Measurements from ENCODE around the gene CD22. TPM values are rescaled to one million over a fixed set of nuclear protein-coding genes. Genes with fewer than 3 reads are reported as not detected.

CD22 gene
- total and polyA plus RNA-seq, 2 of the 4 experiments (the other 2 are of a cell fraction): 0.18 to 0.22 TPM

GRCh38 chr19:35389192-35389861 is 60.3 kb downstream of the CD22 start:
- dilution Hi-C loops (cut with HindIII; ENCODE audit: low sequenced_read_pairs, unreplicated experiment) (no loop called here), in situ Hi-C loops (cut with MboI; ENCODE audit: low sequenced_read_pairs) (no loop called here), intact Hi-C loops (cut with micrococcal nuclease) (no loop called here)
- no peak overlapping the region for H3K23ac ChIP-seq (ENCODE audit: low read depth, low read length)
- TF ChIP-seq MAZ (IDR thresholded peaks at IDR 0.05; ENCODE audit: borderline replicate concordance, low read depth, low read length) (no peak), CEBPB (IDR thresholded peaks at IDR 0.05; ENCODE audit: low read depth, low read length) (no peak), MAFK (IDR thresholded peaks at IDR 0.05; ENCODE audit: low read depth, low read length) (no peak), CHD1 (IDR thresholded peaks at IDR 0.05; ENCODE audit: low read depth, low read length) (no peak), RFX5 (IDR thresholded peaks at IDR 0.05; ENCODE audit: low read depth, low read length) (no peak), RCOR1 (IDR thresholded peaks at IDR 0.05; ENCODE audit: insufficient replicate concordance, low read length) (no peak), MXI1 (IDR thresholded peaks at IDR 0.05; ENCODE audit: borderline replicate concordance, low read depth, low read length) (no peak), FOS (IDR thresholded peaks at IDR 0.05; ENCODE audit: low read depth, low read length) (no peak), POLR2A (IDR thresholded peaks at IDR 0.05; ENCODE audit: low read depth, low read length) (no peak), BHLHE40 (IDR thresholded peaks at IDR 0.05; ENCODE audit: low read depth, low read length) (no peak), SMC3 (IDR thresholded peaks at IDR 0.05; ENCODE audit: low read depth, low read length) (no peak), USF2 (IDR thresholded peaks at IDR 0.05; ENCODE audit: low read depth, low read length) (no peak), ELK1 (IDR thresholded peaks at IDR 0.05; ENCODE audit: borderline replicate concordance, low read depth, low read length) (no peak), NFE2L2 (IDR thresholded peaks at IDR 0.05; ENCODE audit: low read depth, low read length) (no peak), RAD21 (IDR thresholded peaks at IDR 0.05; ENCODE audit: low read length) (no peak), CTCF (conservative IDR thresholded peaks at IDR 0.05; ENCODE audit: low read depth, low read length) (no peak)
- H3K4ac ChIP-seq (ENCODE audit: low read depth, low read length): no peak overlapping the region
- H4K8ac ChIP-seq (ENCODE audit: low read depth in 2 of 2, low read length in 2 of 2): no peak overlapping the region
- no peaks in the 10 kb centered on the region for H3K9me1 ChIP-seq (ENCODE audit: insufficient read depth, low read length)
- no peak overlapping the region for H2AFZ ChIP-seq (replicated peaks; ENCODE audit: low read length, poor library complexity)
- no TSS peak for BruUV-seq (replicated peaks)
- 19% methylated on average over 4 of the region's 6 CpGs; no CpG with 5 or more reads in 1 of the 2 experiments for WGBS, 2 experiments (ENCODE audit: extremely low coverage in 2 of 2, insufficient read length in 1 of 2)
- no peaks in the 10 kb centered on the region for H3K9me3 ChIP-seq (ENCODE audit: control insufficient read depth, insufficient read depth, low read length)
- ATAC-seq (ENCODE audit: low read depth) (no peak), DNase-seq (no peak)
- H3K27me3 ChIP-seq (ENCODE audit: control insufficient read depth, insufficient read depth, low read length): 0 out of 2 replicates have a peak, but pooled peaks cover 2% of the 10 kb centered on the region
- H4K5ac ChIP-seq (ENCODE audit: low read depth, low read length): no peak overlapping the region
- no peak overlapping the region for H3K56ac ChIP-seq (ENCODE audit: extremely low read depth, insufficient read depth, low read length)
- H4K20me1 ChIP-seq (ENCODE audit: insufficient read depth, low read length): no peaks in the 10 kb centered on the region
- no peak overlapping the region for H2BK120ac ChIP-seq (ENCODE audit: low read depth, low read length)
- no peak overlapping the region for H3K4me3 ChIP-seq (ENCODE audit: insufficient read depth, low read depth, low read length)
- no peak overlapping the region for H3K9ac ChIP-seq (ENCODE audit: low read depth, low read length)
- no peak overlapping the region for H3K18ac ChIP-seq (ENCODE audit: low read depth, low read length)
- H3K36me3 ChIP-seq (ENCODE audit: control insufficient read depth, insufficient read depth, low read length): no peaks in the 10 kb centered on the region
- H3K4me2 ChIP-seq (ENCODE audit: low read depth, low read length): no peak overlapping the region
- CTCF ChIA-PET: no interaction called here
- no peak overlapping the region for H2BK15ac ChIP-seq (ENCODE audit: low read depth, low read length)
- no peak overlapping the region for H3K14ac ChIP-seq (replicated peaks; ENCODE audit: low read depth, low read length)
- no peak overlapping the region for H2BK20ac ChIP-seq (ENCODE audit: low read depth, low read length)
- H3K4me1 ChIP-seq (ENCODE audit: control insufficient read depth, insufficient read depth, low read length): no peaks in the 10 kb centered on the region
- H2BK5ac ChIP-seq (ENCODE audit: low read depth, low read length, poor library complexity, severe bottlenecking): no peak overlapping the region
- no peak overlapping the region for H4K91ac ChIP-seq (ENCODE audit: insufficient read depth, low read depth, low read length)
- no peak overlapping the region for H2AK9ac ChIP-seq (replicated peaks; ENCODE audit: low read depth, low read length, poor library complexity)
- POLR2A ChIA-PET (ENCODE audit: unreplicated experiment): no interaction called here
- H3K79me1 ChIP-seq (ENCODE audit: low read depth in 1 of 2, low read length in 2 of 2): no peaks in the 10 kb centered on the region
- no peak overlapping the region for H2AK5ac ChIP-seq (ENCODE audit: low read depth, low read length)
- no peak overlapping the region for H3K27ac ChIP-seq (ENCODE audit: insufficient read depth, low read length)

Data from IMR-90 (cell line).